B cell (primary cell): Measurements from ENCODE around the gene SLC52A3. TPM values are rescaled to one million over a fixed set of nuclear protein-coding genes. Genes with fewer than 3 reads are reported as not detected.

Source experiments
- ATAC-seq: fragments of 200-7000 bp; cut with Tn5 transposase; one replicate; pipeline ENCODE4 v1.10.0; 2021; ENCODE audit warnings: low read depth, mild to moderate bottlenecking, moderate number of reproducible peaks, moderate library complexity
- CTCF ChIA-PET: fragments of 350-600 bp; sonication (Branson Sonifier 250); formaldehyde crosslinking; loops from one replicate; lab custom pipeline; 2021; ENCODE audit warnings: antibody characterized with exemption, inconsistent platforms; lab: Charles Lee
- POLR2A ChIA-PET: fragments of 350-600 bp; sonication (Branson Sonifier 250); formaldehyde crosslinking; loops from one replicate; lab custom pipeline; 2021; ENCODE audit warnings: antibody characterized with exemption; lab: Charles Lee
- DNase-seq: peaks from one replicate; pipeline ENCODE4 v3.0.0; 2013
- H2AFZ ChIP-seq: 2 replicates; pipeline ENCODE4 v1.6.1; 2012; ENCODE audit warnings: mild to moderate bottlenecking, low read depth, low read length; ENCODE audit not compliant: insufficient read depth, poor library complexity, severe bottlenecking
- H3K27ac ChIP-seq, 2 donors: 1 replicate in 1 of 2; 2 replicates in 1 of 2; pipeline ENCODE4 v1.5.1; 2012 to 2013; ENCODE audit warnings: low read length in 2 of 2, mild to moderate bottlenecking in 2 of 2, moderate library complexity in 1 of 2
- H3K27me3 ChIP-seq, 4 experiments: fragments of 200-600 bp in 1 of 4; sonication (generic) in 1 of 4; replicated peaks in 1 of 4; 1 replicate in 2 of 4; 2 replicates in 2 of 4; pipeline versions ENCODE4 v1.6.1 to v1.7.0; 2013 to 2016; ENCODE audit warnings: low read length in 3 of 4, mild to moderate bottlenecking in 2 of 4, mixed read lengths in 1 of 4, moderate library complexity in 1 of 4; ENCODE audit not compliant: insufficient read depth in 4 of 4, control insufficient read depth in 3 of 4; ENCODE audit errors: control extremely low read depth in 1 of 4
- H3K36me3 ChIP-seq, 2 experiments: replicated peaks in 1 of 2; 1 replicate in 1 of 2; 2 replicates in 1 of 2; pipeline versions ENCODE4 v1.6.1 to v1.7.1; 2013; ENCODE audit warnings: low read length in 1 of 2; ENCODE audit not compliant: insufficient read depth in 2 of 2, control insufficient read depth in 1 of 2; ENCODE audit errors: control extremely low read depth in 1 of 2, extremely low read depth in 1 of 2
- H3K4me1 ChIP-seq, 2 donors: fragments of 200-600 bp in 1 of 2; sonication (generic) in 1 of 2; 1 replicate in 1 of 2; 2 replicates in 1 of 2; pipeline versions ENCODE4 v1.5.1 to v1.6.1; 2013 to 2017; ENCODE audit warnings: low read length in 2 of 2; ENCODE audit not compliant: control insufficient read depth in 2 of 2, insufficient read depth in 2 of 2
- H3K4me2 ChIP-seq: replicated peaks from 2 replicates; pipeline ENCODE3; 2012; ENCODE audit warnings: mild to moderate bottlenecking, low read depth, low read length; ENCODE audit not compliant: poor library complexity, severe bottlenecking
- H3K4me3 ChIP-seq, 5 experiments: fragments of 200-600 bp in 1 of 5; sonication (generic) in 1 of 5; 1 replicate in 3 of 5; 2 replicates in 2 of 5; pipeline versions ENCODE4 v1.5.1 to v1.7.0; 2011 to 2016; ENCODE audit warnings: low read length in 4 of 5, mild to moderate bottlenecking in 4 of 5, low read depth in 2 of 5, control low read depth in 1 of 5, moderate library complexity in 1 of 5; ENCODE audit not compliant: insufficient read depth in 1 of 5; ENCODE audit errors: control extremely low read depth in 1 of 5, extremely low read depth in 1 of 5
- H3K79me2 ChIP-seq: fragments of 200-600 bp; sonication (generic); one replicate; pipeline ENCODE4 v1.6.0; 2016; ENCODE audit warnings: low read length; ENCODE audit not compliant: control insufficient read depth, insufficient read depth
- H3K9ac ChIP-seq: fragments of 200-600 bp; sonication (generic); 2 replicates; pipeline ENCODE4 v1.6.1; 2017; ENCODE audit warnings: mild to moderate bottlenecking, low read length, moderate library complexity
- H3K9me3 ChIP-seq, 3 donors: one replicate each; pipeline versions ENCODE4 v1.6.1 to v1.7.1; 2013; ENCODE audit warnings: low read length in 2 of 3; ENCODE audit not compliant: control insufficient read depth in 2 of 3, insufficient read depth in 1 of 3; ENCODE audit errors: control extremely low read depth in 1 of 3
- H4K20me1 ChIP-seq: 2 replicates; pipeline ENCODE4 v1.6.0; 2012; ENCODE audit warnings: mild to moderate bottlenecking, low read length; ENCODE audit not compliant: insufficient read depth, control insufficient read depth, poor library complexity, severe bottlenecking
- H3K27ac Mint-ChIP-seq: one replicate; pipeline ENCODE4 v1.8.0; 2021; ENCODE audit warnings: mixed read lengths
- H3K27me3 Mint-ChIP-seq: one replicate; pipeline ENCODE4 v1.8.0; 2021; ENCODE audit warnings: mixed read lengths
- H3K4me1 Mint-ChIP-seq: one replicate; pipeline ENCODE4 v1.8.0; 2021; ENCODE audit warnings: mixed read lengths
- H3K4me3 Mint-ChIP-seq: one replicate; pipeline ENCODE4 v1.8.0; 2021; ENCODE audit warnings: mixed read lengths
- H3K9me3 Mint-ChIP-seq: one replicate; pipeline ENCODE4 v1.8.0; 2022; ENCODE audit warnings: mixed read lengths; ENCODE audit not compliant: insufficient read depth
- CTCF ChIP-seq: fragments of 200-600 bp; IDR thresholded peaks from one replicate; pipeline ENCODE4 v1.8.0; 2022; ENCODE audit warnings: antibody characterized with exemption, mild to moderate bottlenecking
- EZH2 ChIP-seq: IDR thresholded peaks from 2 replicates; pipeline ENCODE4 v1.6.1; 2012; ENCODE audit warnings: borderline replicate concordance, low read depth, mild to moderate bottlenecking, moderate library complexity, low read length; ENCODE audit not compliant: insufficient read depth, poor library complexity, severe bottlenecking
- WGBS: methylation state at CpG from one replicate; pipeline ENCODE4 v1.1.5; 2013; ENCODE audit warnings: missing lambda C conversion rate; ENCODE audit not compliant: insufficient coverage; 5-methylcytosine and 5-hydroxymethylcytosine counted together
- intact Hi-C: fragments of 100-400 bp; cut with micrococcal nuclease; formaldehyde crosslinking; loops from one replicate; pipeline ENCODE4 v1.10.0; 2022
- polyA minus RNA-seq: library from RNA; depleted of rRNA, polyadenylated mRNA; stranded (reverse); fragments of >200 nt; gene quantifications from 2 replicates; pipeline ENCODE4 v1.2.3, GENCODE V29; 2012
- polyA plus RNA-seq: library from polyadenylated mRNA; depleted of rRNA; stranded (reverse); fragments of >200 nt; gene quantifications from 2 replicates; pipeline ENCODE4 v1.2.3, GENCODE V29; 2012
- total RNA-seq, 2 donors: library from RNA; stranded (reverse); fragments of 120-200 nt in 1 of 2; gene quantifications; 1 replicate in 1 of 2; 2 replicates in 1 of 2; pipeline versions ENCODE4 v1.2.3 to v1.2.4, GENCODE V29; 2013 to 2022

SLC52A3 gene
- total RNA-seq (not detected in 2 replicates), polyA plus RNA-seq (not detected in 2 replicates), polyA minus RNA-seq (not detected in 2 replicates)
- not detected for total RNA-seq (2013)

- H3K36me3 ChIP-seq = no peaks in the 10 kb centered on the region
- H3K27me3 Mint-ChIP-seq = peaks cover 37% of the 10 kb centered on the region
- ATAC-seq = no peak
- no peak within 1 kb of the TSS for H3K4me2 ChIP-seq
- DNase-seq = no peak
- H2AFZ ChIP-seq = no peak within 1 kb of the TSS
- H3K27me3 ChIP-seq = peaks cover 0 to 11% (median 0%) of the 10 kb centered on the region in 4 experiments
- WGBS = 48% methylated on average over 10 of the region's 12 CpGs
- H3K79me2 ChIP-seq = no peaks in the 10 kb centered on the region
- H3K9me3 Mint-ChIP-seq = no peaks in the 10 kb centered on the region
- TF ChIP-seq EZH2 (no peak), CTCF (no peak)
- no peaks in the 10 kb centered on the region for H3K9me3 ChIP-seq
- no peaks in the 10 kb centered on the region for H3K4me1 ChIP-seq
- ChIA-PET POLR2A (no interaction called here), CTCF (no interaction called here)
- intact Hi-C loops = no loop called here
- H3K4me3 Mint-ChIP-seq = no peak within 1 kb of the TSS
- no peaks in the 10 kb centered on the region for H4K20me1 ChIP-seq
- no peak within 1 kb of the TSS for H3K27ac Mint-ChIP-seq
- no peak within 1 kb of the TSS for H3K9ac ChIP-seq
- H3K4me3 ChIP-seq = no peak within 1 kb of the TSS
- H3K4me1 Mint-ChIP-seq = no peaks in the 10 kb centered on the region
- no peak within 1 kb of the TSS for H3K27ac ChIP-seq
Measured at GRCh38 chr20:768426-768978, at the start of gene SLC52A3. TSS of gene SLC52A3 (minus strand) at chr20:768500. CDS start at chr20:765774, 2,726 bp downstream.

- intact Hi-C loops = loop anchor here (1.0 to 5.0 kb wide), 2 partner anchors 61 to 292 kb away; no protein-coding TSS in a partner anchor
- no peak overlapping the region for H3K9ac ChIP-seq
- Mint-ChIP-seq H3K27ac (no peak overlapping the region), H3K27me3 (peaks cover 27% of the 10 kb centered on the region), H3K4me1 (no peaks in the 10 kb centered on the region), H3K4me3 (no peak overlapping the region), H3K9me3 (no peaks in the 10 kb centered on the region)
- H4K20me1 ChIP-seq = no peaks in the 10 kb centered on the region
- whole genome bisulfite sequencing = 10% methylated on average over 9 of the region's 13 CpGs
- TF ChIP-seq EZH2 (no peak), CTCF (peak; percentile 99)
- ATAC-seq (peak; percentile 78), DNase-seq (peak; percentile 80)
- H3K27ac ChIP-seq = no peak overlapping the region
- no peaks in the 10 kb centered on the region for H3K79me2 ChIP-seq
- no peaks in the 10 kb centered on the region for H3K27me3 ChIP-seq
- no peak overlapping the region for H2AFZ ChIP-seq
- H3K36me3 ChIP-seq = no peaks in the 10 kb centered on the region
- CTCF ChIA-PET = interaction anchor here (0.7 to 7.7 kb wide), 17 partner anchors 14 to 397 kb away, joined by 3 to 301 read pairs (median 5); partner anchors contain the start of gene FAM110A
- POLR2A ChIA-PET = no interaction called here
- H3K4me3 ChIP-seq = no peak overlapping the region
- peaks cover 0 to 3% of the 10 kb centered on the region in 2 donors for H3K4me1 ChIP-seq
- H3K4me2 ChIP-seq = no peak overlapping the region
- no peaks in the 10 kb centered on the region for H3K9me3 ChIP-seq
Measured at GRCh38 chr20:815914-816606, 47.8 kb upstream of the SLC52A3 start.
